ENCODE results near the gene GEMIN4. TPM values are rescaled to one million over a fixed set of nuclear protein-coding genes. Genes with fewer than 3 reads are reported as not detected.

The GEMIN4 gene
- 10.2 and 12.4 TPM in 2 replicates for total RNA-seq

GRCh38 chr17:752002-752619, at the start of gene GEMIN4:
Gene GEMIN4 (minus strand): TSS chr17:752264. CDS start chr17:752142, 122 bp downstream.

GRCh38 chr17:781805-782731, 30.0 kb upstream of the GEMIN4 start, which contains the start of the genes GLOD4 and MRM3:
Gene GLOD4 (minus strand): TSS chr17:782280. CDS start chr17:782255, 25 bp downstream.
Gene MRM3 (plus strand): TSS chr17:782353. CDS start chr17:782379, 26 bp downstream.

GRCh38 chr17:732067-732901, 19.8 kb downstream of the GEMIN4 start, which contains the start of gene TLCD3A:
Gene TLCD3A (plus strand): TSS chr17:732596. CDS start chr17:732648, 52 bp downstream.

Other genes with a start within 250 kb of the GEMIN4 start
- gene VPS53, start 37.4 kb downstream of the GEMIN4 start, total RNA-seq: 27.3 and 32.9 TPM in 2 replicates
- 20.3 and 23.1 TPM in 2 replicates for gene TLCD3A, start 19.7 kb downstream of the GEMIN4 start, total RNA-seq
- 43.6 and 48.1 TPM in 2 replicates for gene GLOD4, start 30.0 kb upstream of the GEMIN4 start, total RNA-seq
- 11.6 and 13.9 TPM in 2 replicates for gene MRM3, start 30.1 kb upstream of the GEMIN4 start, total RNA-seq
- 41.6 and 60.6 TPM in 2 replicates for gene NXN, start 227.5 kb upstream of the GEMIN4 start, total RNA-seq
- gene TIMM22, start 244.9 kb upstream of the GEMIN4 start, total RNA-seq: 12.5 and 13.3 TPM in 2 replicates

All from articular chondrocyte of knee joint (primary cell).